ENCODE measurements around the gene CENPN.

DNA sequence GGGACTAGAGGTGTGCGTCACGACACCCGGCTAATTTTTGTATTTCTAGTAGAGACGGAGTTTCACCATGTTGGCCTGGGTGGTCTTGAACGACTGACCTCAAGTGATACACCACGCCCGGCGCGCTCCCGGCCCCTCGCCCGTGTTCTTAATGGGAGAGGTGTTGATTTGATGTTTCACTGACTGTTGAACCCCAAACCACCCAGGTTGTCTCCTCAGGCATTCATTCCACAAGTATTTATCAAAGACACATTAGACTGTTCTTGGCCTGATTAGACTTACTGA is 1.4 kb downstream of the CENPN start:
- no peak for TF ChIP-seq EZH2 (optimal IDR thresholded peaks at IDR 0.05; ENCODE audit: low read depth, low read length)
- TF ChIP-seq, protein P1, sequence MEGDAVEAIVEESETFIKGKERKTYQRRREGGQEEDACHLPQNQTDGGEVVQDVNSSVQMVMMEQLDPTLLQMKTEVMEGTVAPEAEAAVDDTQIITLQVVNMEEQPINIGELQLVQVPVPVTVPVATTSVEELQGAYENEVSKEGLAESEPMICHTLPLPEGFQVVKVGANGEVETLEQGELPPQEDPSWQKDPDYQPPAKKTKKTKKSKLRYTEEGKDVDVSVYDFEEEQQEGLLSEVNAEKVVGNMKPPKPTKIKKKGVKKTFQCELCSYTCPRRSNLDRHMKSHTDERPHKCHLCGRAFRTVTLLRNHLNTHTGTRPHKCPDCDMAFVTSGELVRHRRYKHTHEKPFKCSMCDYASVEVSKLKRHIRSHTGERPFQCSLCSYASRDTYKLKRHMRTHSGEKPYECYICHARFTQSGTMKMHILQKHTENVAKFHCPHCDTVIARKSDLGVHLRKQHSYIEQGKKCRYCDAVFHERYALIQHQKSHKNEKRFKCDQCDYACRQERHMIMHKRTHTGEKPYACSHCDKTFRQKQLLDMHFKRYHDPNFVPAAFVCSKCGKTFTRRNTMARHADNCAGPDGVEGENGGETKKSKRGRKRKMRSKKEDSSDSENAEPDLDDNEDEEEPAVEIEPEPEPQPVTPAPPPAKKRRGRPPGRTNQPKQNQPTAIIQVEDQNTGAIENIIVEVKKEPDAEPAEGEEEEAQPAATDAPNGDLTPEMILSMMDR (IDR thresholded peaks at IDR 0.05; ENCODE audit: low read length), result no peak
